SW480 (cell line): ENCODE results near the gene ALPL.
"Not testable (repeated sequence)": the region's sequence is repeated elsewhere in the genome, so short reads cannot be mapped to it uniquely, and the experiment has no call there.

Experiments used
- DNase-seq: peaks from one replicate; pipeline ENCODE4 v3.0.0-alpha.2; 2016; ENCODE audit warnings: low spot score

ALPL gene

GRCh38 chr1:21509351-21510112 is at the start of gene ALPL:
Gene ALPL (plus strand): TSS chr1:21509423. CDS start chr1:21554082, 44,659 bp downstream.
- no peak for DNase-seq

- DNase-seq: not testable (repeated sequence)
Measured at GRCh38 chr1:21465127-21465526, 44.1 kb upstream of the ALPL start.

- not testable (repeated sequence) for DNase-seq
Measured at GRCh38 chr1:21467946-21468345, 41.3 kb upstream of the ALPL start.

GRCh38 chr1:21468599-21468998 is 40.6 kb upstream of the ALPL start:
- DNase-seq: no peak

- DNase-seq: no peak
Measured at GRCh38 chr1:21469581-21469980, 39.6 kb upstream of the ALPL start.

- DNase-seq: no peak
Measured at GRCh38 chr1:21472861-21473260, 36.4 kb upstream of the ALPL start.

- DNase-seq: no peak
Measured at GRCh38 chr1:21478356-21478755, 30.9 kb upstream of the ALPL start.

GRCh38 chr1:21483881-21484280 is 25.3 kb upstream of the ALPL start:
- not testable (repeated sequence) for DNase-seq

- no peak for DNase-seq
Measured at GRCh38 chr1:21489146-21489545, 20.1 kb upstream of the ALPL start.

- peak; percentile 18 for DNase-seq
Measured at GRCh38 chr1:21490774-21491487, 18.3 kb upstream of the ALPL start.

- DNase-seq: no peak
Measured at GRCh38 chr1:21491488-21492355, 17.5 kb upstream of the ALPL start.

- no peak for DNase-seq
Measured at GRCh38 chr1:21492356-21492625, 16.9 kb upstream of the ALPL start.

- DNase-seq: no peak
Measured at GRCh38 chr1:21494196-21494595, 15.0 kb upstream of the ALPL start.

GRCh38 chr1:21495225-21495820 is 13.9 kb upstream of the ALPL start:
- DNase-seq: no peak

GRCh38 chr1:21496063-21496462 is 13.2 kb upstream of the ALPL start:
- no peak for DNase-seq

- DNase-seq: no peak
Measured at GRCh38 chr1:21496886-21497285, 12.3 kb upstream of the ALPL start.

GRCh38 chr1:21497466-21498061 is 11.7 kb upstream of the ALPL start:
- DNase-seq: no peak

- DNase-seq: no peak
Measured at GRCh38 chr1:21499283-21499950, 9.8 kb upstream of the ALPL start.

GRCh38 chr1:21503706-21504377 is 5.4 kb upstream of the ALPL start:
- no peak for DNase-seq

- no peak for DNase-seq
Measured at GRCh38 chr1:21506804-21507203, 2.4 kb upstream of the ALPL start.
